H9 (cell line): ENCODE data around the gene ASIC1. TPM values are rescaled to one million over a fixed set of nuclear protein-coding genes. Genes with fewer than 3 reads are reported as not detected.

ENCODE experiments used
- DNase-seq: peaks from one replicate; pipeline ENCODE4 v3.0.0-alpha.2; 2017
- H2AFZ ChIP-seq: one replicate; pipeline ENCODE4 v1.6.1; 2013; ENCODE audit warnings: mild to moderate bottlenecking, low read length, control low read depth, moderate library complexity
- H2AK5ac ChIP-seq: 2 replicates; pipeline ENCODE4 v1.6.1; 2013; ENCODE audit warnings: low read length, control low read depth, mixed read lengths; ENCODE audit not compliant: insufficient read length
- H2BK120ac ChIP-seq: one replicate; pipeline ENCODE4 v1.6.1; 2013; ENCODE audit warnings: low read depth, mild to moderate bottlenecking, low read length, control low read depth, inconsistent platforms; ENCODE audit not compliant: poor library complexity, severe bottlenecking
- H2BK12ac ChIP-seq: 2 replicates; pipeline ENCODE4 v1.6.1; 2013; ENCODE audit warnings: low read length, control low read depth, mixed read lengths, low read depth; ENCODE audit not compliant: insufficient read length
- H2BK15ac ChIP-seq: 2 replicates; pipeline ENCODE4 v1.6.1; 2013; ENCODE audit warnings: low read depth, low read length, control low read depth
- H2BK20ac ChIP-seq: one replicate; pipeline ENCODE4 v1.6.1; 2013; ENCODE audit warnings: low read depth, mild to moderate bottlenecking, low read length, control low read depth, inconsistent platforms; ENCODE audit not compliant: poor library complexity, severe bottlenecking
- H2BK5ac ChIP-seq: 2 replicates; pipeline ENCODE4 v1.6.1; 2013; ENCODE audit warnings: low read length, control low read depth, mixed read lengths; ENCODE audit not compliant: insufficient read length
- H3K14ac ChIP-seq: 2 replicates; pipeline ENCODE4 v1.6.1; 2013; ENCODE audit warnings: low read length, control low read depth; ENCODE audit not compliant: insufficient read depth
- H3K18ac ChIP-seq: 2 replicates; pipeline ENCODE4 v1.6.1; 2013; ENCODE audit warnings: low read depth, mild to moderate bottlenecking, mixed read lengths, low read length, control low read depth; ENCODE audit not compliant: insufficient read length
- H3K23ac ChIP-seq: 2 replicates; pipeline ENCODE4 v1.6.1; 2013; ENCODE audit warnings: low read length, control low read depth, mixed read lengths, low read depth; ENCODE audit not compliant: insufficient read length
- H3K23me2 ChIP-seq: 2 replicates; pipeline ENCODE4 v1.6.1; 2013; ENCODE audit warnings: low read depth, mild to moderate bottlenecking, mixed read lengths, low read length, control low read depth; ENCODE audit not compliant: insufficient read length, poor library complexity, severe bottlenecking
- H3K27ac ChIP-seq: 2 replicates; pipeline ENCODE4 v1.5.1; 2013; ENCODE audit warnings: low read length, control low read depth, mixed read lengths, low read depth; ENCODE audit not compliant: insufficient read length
- H3K27me3 ChIP-seq: 2 replicates; pipeline ENCODE4 v1.6.1; 2013; ENCODE audit warnings: low read length, control low read depth, inconsistent platforms; ENCODE audit not compliant: insufficient read depth
- H3K4ac ChIP-seq: 2 replicates; pipeline ENCODE4 v1.6.1; 2013; ENCODE audit warnings: low read depth, mild to moderate bottlenecking, control low read depth, inconsistent platforms, low read length, moderate library complexity
- H3K4me1 ChIP-seq: 2 replicates; pipeline ENCODE4 v1.6.1; 2013; ENCODE audit warnings: low read length, control low read depth, inconsistent platforms; ENCODE audit not compliant: insufficient read depth
- H3K4me2 ChIP-seq: 2 replicates; pipeline ENCODE4 v1.6.1; 2013; ENCODE audit warnings: low read length, control low read depth, mixed read lengths; ENCODE audit not compliant: insufficient read length, insufficient read depth
- H3K56ac ChIP-seq: 2 replicates; pipeline ENCODE4 v1.6.1; 2013; ENCODE audit warnings: low read depth, mild to moderate bottlenecking, mixed read lengths, low read length, control low read depth; ENCODE audit not compliant: insufficient read length
- H3K79me1 ChIP-seq: 2 replicates; pipeline ENCODE4 v1.6.1; 2013; ENCODE audit warnings: low read depth, mild to moderate bottlenecking, moderate library complexity, low read length, control low read depth, inconsistent platforms; ENCODE audit not compliant: insufficient read depth, poor library complexity, severe bottlenecking
- H3K79me2 ChIP-seq: 2 replicates; pipeline ENCODE4 v1.6.1; 2013; ENCODE audit warnings: low read length, control low read depth, inconsistent platforms; ENCODE audit not compliant: insufficient read depth
- H3K9ac ChIP-seq: 2 replicates; pipeline ENCODE4 v1.6.1; 2013; ENCODE audit warnings: low read length, control low read depth, mixed read lengths; ENCODE audit not compliant: insufficient read length; ENCODE audit errors: extremely low read depth
- H3K9me3 ChIP-seq: one replicate; pipeline ENCODE4 v1.6.1; 2013; ENCODE audit warnings: low read depth, low read length, inconsistent platforms; ENCODE audit not compliant: control insufficient read depth
- H3T11ph ChIP-seq: one replicate; pipeline ENCODE4 v1.6.1; 2013; ENCODE audit warnings: mild to moderate bottlenecking, low read length, control low read depth, inconsistent platforms
- H4K20me1 ChIP-seq: one replicate; pipeline ENCODE4 v1.6.1; 2013; ENCODE audit not compliant: control insufficient read depth, insufficient read length, insufficient read depth
- H4K5ac ChIP-seq: 2 replicates; pipeline ENCODE4 v1.6.1; 2013; ENCODE audit warnings: low read depth, mild to moderate bottlenecking, mixed read lengths, low read length, control low read depth; ENCODE audit not compliant: insufficient read length
- H4K8ac ChIP-seq: replicated peaks from 2 replicates; pipeline ENCODE4 v1.6.1; 2013; ENCODE audit warnings: low read length, control low read depth, mixed read lengths, low read depth; ENCODE audit not compliant: insufficient read length
- H4K91ac ChIP-seq: 2 replicates; pipeline ENCODE4 v1.6.1; 2013; ENCODE audit warnings: low read depth, mild to moderate bottlenecking, moderate library complexity, mixed read lengths, low read length, control low read depth; ENCODE audit not compliant: insufficient read length
- H3K27ac Mint-ChIP-seq, 3 experiments: 2 replicates in 2 of 3; 3 replicates in 1 of 3; pipeline ENCODE4 v1.8.0; 2020 to 2021; ENCODE audit warnings: mixed read lengths in 3 of 3, mild to moderate bottlenecking in 1 of 3, moderate library complexity in 1 of 3
- H3K27me3 Mint-ChIP-seq: 2 replicates; pipeline ENCODE4 v1.8.0; 2021; ENCODE audit warnings: low read depth, mild to moderate bottlenecking, moderate library complexity, mixed read lengths
- H3K36me3 Mint-ChIP-seq, 3 experiments: 2 replicates in 2 of 3; 3 replicates in 1 of 3; pipeline ENCODE4 v1.8.0; 2020 to 2021; ENCODE audit warnings: low read depth in 3 of 3, mixed read lengths in 3 of 3; ENCODE audit not compliant: insufficient read depth in 1 of 3
- H3K4me1 Mint-ChIP-seq, 2 experiments: 2 replicates each; pipeline ENCODE4 v1.8.0; 2020; ENCODE audit warnings: mixed read lengths in 2 of 2
- H3K4me3 Mint-ChIP-seq, 2 experiments: 2 replicates in 1 of 2; 3 replicates in 1 of 2; pipeline ENCODE4 v1.8.0; 2020 to 2021; ENCODE audit warnings: mild to moderate bottlenecking in 2 of 2, mixed read lengths in 2 of 2, moderate library complexity in 1 of 2
- H3K9me3 Mint-ChIP-seq, 2 experiments: 2 replicates in 1 of 2; 3 replicates in 1 of 2; pipeline ENCODE4 v1.8.0; 2020; ENCODE audit warnings: mild to moderate bottlenecking in 2 of 2, mixed read lengths in 2 of 2, moderate library complexity in 1 of 2
- WGBS: extraction: QIAGEN DNeasy Blood & Tissue Kit; methylation state at CpG from one replicate; pipeline ENCODE4 v1.1.7; 2013; ENCODE audit warnings: missing lambda C conversion rate, low lambda C conversion rate, mixed read lengths; ENCODE audit not compliant: insufficient read length; ENCODE audit errors: extremely low coverage; 5-methylcytosine and 5-hydroxymethylcytosine counted together
- total RNA-seq: library from RNA; stranded (reverse); gene quantifications from 2 replicates; pipeline ENCODE4 v1.2.1, GENCODE V29; 2021
- TF ChIP-seq, protein P1 (sequence below): fragments of 200-600 bp; sonication (generic); conservative IDR thresholded peaks from 3 replicates; pipeline ENCODE4 v1.8.0; 2021; ENCODE audit warnings: antibody characterized with exemption, mild to moderate bottlenecking

Gene ASIC1
- total RNA-seq, 1 experiment from 2014 or later: 3.9 TPM

DNA sequence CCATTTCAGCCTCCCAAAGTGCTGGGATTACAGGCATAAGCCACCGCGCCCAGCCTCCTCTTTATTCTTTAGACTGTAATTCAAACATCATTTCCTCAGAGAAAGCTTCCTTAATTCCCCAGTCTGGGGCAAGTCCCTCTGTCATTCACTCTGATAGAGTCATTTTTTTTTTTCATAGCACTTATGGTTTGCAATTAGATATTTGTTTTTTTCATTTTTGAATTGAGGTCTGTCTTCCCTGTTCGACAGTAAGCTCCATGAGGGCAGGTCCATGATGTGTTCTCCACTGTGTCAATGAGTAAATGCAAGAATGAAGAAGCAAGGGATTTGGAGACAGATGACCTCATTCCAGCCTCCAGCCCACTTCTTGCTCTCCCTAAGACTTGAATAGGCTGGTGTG, 12.1 kb downstream of the ASIC1 start:
- no peaks in the 10 kb centered on the region for H3K9me3 Mint-ChIP-seq
- H3K9ac ChIP-seq: no peak overlapping the region

More for the DNA sequence above, 12.1 kb downstream of the ASIC1 start:
- H3K79me1 ChIP-seq: no peaks in the 10 kb centered on the region
- H4K91ac ChIP-seq: no peak overlapping the region
- no peaks in the 10 kb centered on the region for H3K9me3 ChIP-seq
- H2BK5ac ChIP-seq: no peak overlapping the region
- H2BK15ac ChIP-seq: no peak overlapping the region
- Mint-ChIP-seq H3K36me3 (no peaks in the 10 kb centered on the region), H3K27me3 (peaks cover 3% of the 10 kb centered on the region; the same call in 1 of the 2 replicates), H3K27ac (no peak overlapping the region), H3K4me1 (peaks cover 21 to 27% of the 10 kb centered on the region in 2 experiments), H3K4me3 (no peak overlapping the region)
- H4K8ac ChIP-seq: no peak overlapping the region
- TF ChIP-seq, protein P1, sequence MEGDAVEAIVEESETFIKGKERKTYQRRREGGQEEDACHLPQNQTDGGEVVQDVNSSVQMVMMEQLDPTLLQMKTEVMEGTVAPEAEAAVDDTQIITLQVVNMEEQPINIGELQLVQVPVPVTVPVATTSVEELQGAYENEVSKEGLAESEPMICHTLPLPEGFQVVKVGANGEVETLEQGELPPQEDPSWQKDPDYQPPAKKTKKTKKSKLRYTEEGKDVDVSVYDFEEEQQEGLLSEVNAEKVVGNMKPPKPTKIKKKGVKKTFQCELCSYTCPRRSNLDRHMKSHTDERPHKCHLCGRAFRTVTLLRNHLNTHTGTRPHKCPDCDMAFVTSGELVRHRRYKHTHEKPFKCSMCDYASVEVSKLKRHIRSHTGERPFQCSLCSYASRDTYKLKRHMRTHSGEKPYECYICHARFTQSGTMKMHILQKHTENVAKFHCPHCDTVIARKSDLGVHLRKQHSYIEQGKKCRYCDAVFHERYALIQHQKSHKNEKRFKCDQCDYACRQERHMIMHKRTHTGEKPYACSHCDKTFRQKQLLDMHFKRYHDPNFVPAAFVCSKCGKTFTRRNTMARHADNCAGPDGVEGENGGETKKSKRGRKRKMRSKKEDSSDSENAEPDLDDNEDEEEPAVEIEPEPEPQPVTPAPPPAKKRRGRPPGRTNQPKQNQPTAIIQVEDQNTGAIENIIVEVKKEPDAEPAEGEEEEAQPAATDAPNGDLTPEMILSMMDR: no peak
- no peak overlapping the region for H3K23ac ChIP-seq
- no peak overlapping the region for H2AK5ac ChIP-seq
- no peak overlapping the region for H2BK120ac ChIP-seq
- H3K4ac ChIP-seq: no peak overlapping the region
- H3K4me1 ChIP-seq: no peaks in the 10 kb centered on the region; the same call in 1 of the 2 replicates
- no peak overlapping the region for H3K14ac ChIP-seq
- WGBS: no CpG with 5 or more reads among the region's 3 CpGs
- no peak overlapping the region for H2BK20ac ChIP-seq
- H3K27ac ChIP-seq: no peak overlapping the region
- H3T11ph ChIP-seq: no peak overlapping the region
- no peak overlapping the region for H3K56ac ChIP-seq
- no peak overlapping the region for H4K5ac ChIP-seq
- H3K4me2 ChIP-seq: no peak overlapping the region
- no peaks in the 10 kb centered on the region for H3K23me2 ChIP-seq
- H3K27me3 ChIP-seq: no peaks in the 10 kb centered on the region
- H2BK12ac ChIP-seq: no peak overlapping the region
- H3K18ac ChIP-seq: no peak overlapping the region
- H4K20me1 ChIP-seq: no peaks in the 10 kb centered on the region
- H2AFZ ChIP-seq: no peak overlapping the region
- H3K79me2 ChIP-seq: no peaks in the 10 kb centered on the region
- no peak for DNase-seq
